Measurements from ENCODE around the gene DLK2. TPM values are rescaled to one million over a fixed set of nuclear protein-coding genes. Genes with fewer than 3 reads are reported as not detected.

Gene DLK2
- total RNA-seq, 2 experiments from 2014 or later: 1.0 to 1.1 TPM

- intact Hi-C loops (cut with micrococcal nuclease): no loop called here
- Mint-ChIP-seq H3K27ac (no peak overlapping the region), H3K4me3 (no peak overlapping the region), H3K9me3 (no peaks in the 10 kb centered on the region), H3K4me1 (ENCODE audit: low read depth) (peaks cover 10% of the 10 kb centered on the region), H3K27me3 (no peaks in the 10 kb centered on the region), H3K36me3 (ENCODE audit: low read depth) (peaks cover 4% of the 10 kb centered on the region)
- DNase-seq (peak; percentile 15), ATAC-seq (peak; percentile 58)
- CTCF ChIA-PET: interaction anchor here (1.9 kb wide), 1 partner anchor 70 kb away, joined by 8 read pairs; no protein-coding TSS in a partner anchor
- POLR2A ChIA-PET: interaction anchor here (0.6 to 1.2 kb wide), 5 partner anchors 8 to 41 kb away, joined by 3 to 4 read pairs (median 3); partner anchors contain the start of genes ABCC10, DLK2 and TJAP1
- no peak for TF ChIP-seq CTCF (IDR thresholded peaks at IDR 0.05)
Measured at GRCh38 chr6:43436577-43437282, 18.6 kb downstream of the DLK2 start.

- H3K4me3 Mint-ChIP-seq: no peak overlapping the region
- TF ChIP-seq CTCF (IDR thresholded peaks at IDR 0.05): no peak
- no peaks in the 10 kb centered on the region for H3K27me3 Mint-ChIP-seq
- no peaks in the 10 kb centered on the region for H3K9me3 Mint-ChIP-seq
- ChIA-PET POLR2A (interaction anchor here (0.6 to 1.2 kb wide), 4 partner anchors 9 to 62 kb away, joined by 3 to 4 read pairs (median 4); partner anchors contain the start of genes ABCC10, DLK2 and TJAP1), CTCF (interaction anchor here (1.9 kb wide), 1 partner anchor 70 kb away, joined by 8 read pairs; no protein-coding TSS in a partner anchor)
- ATAC-seq (no peak), DNase-seq (no peak)
- intact Hi-C loops (cut with micrococcal nuclease): no loop called here
- H3K27ac Mint-ChIP-seq: no peak overlapping the region
- peaks cover 10% of the 10 kb centered on the region for H3K4me1 Mint-ChIP-seq (ENCODE audit: low read depth)
- peaks cover 3% of the 10 kb centered on the region for H3K36me3 Mint-ChIP-seq (ENCODE audit: low read depth)
Measured at GRCh38 chr6:43435682-43436437, 19.5 kb downstream of the DLK2 start.

- POLR2A ChIA-PET: no interaction called here
- Mint-ChIP-seq H3K4me1 (ENCODE audit: low read depth) (peaks cover 14% of the 10 kb centered on the region), H3K27me3 (no peaks in the 10 kb centered on the region), H3K4me3 (no peak overlapping the region), H3K36me3 (ENCODE audit: low read depth) (peaks cover 3% of the 10 kb centered on the region), H3K27ac (peak overlapping the region; percentile 49), H3K9me3 (no peaks in the 10 kb centered on the region)
- no peak for ATAC-seq
- CTCF ChIA-PET: interaction anchor here (1.2 kb wide), 1 partner anchor 12 kb away, joined by 3 read pairs; no protein-coding TSS in a partner anchor
- no peak for DNase-seq
- intact Hi-C loops (cut with micrococcal nuclease): no loop called here
- no peak for TF ChIP-seq CTCF (IDR thresholded peaks at IDR 0.05)
Measured at GRCh38 chr6:43434943-43435342, 20.4 kb downstream of the DLK2 start.

- Mint-ChIP-seq H3K4me1 (ENCODE audit: low read depth) (peaks cover 14% of the 10 kb centered on the region), H3K27ac (no peak overlapping the region), H3K9me3 (no peaks in the 10 kb centered on the region), H3K27me3 (no peaks in the 10 kb centered on the region), H3K36me3 (ENCODE audit: low read depth) (peaks cover 3% of the 10 kb centered on the region), H3K4me3 (no peak overlapping the region)
- intact Hi-C loops (cut with micrococcal nuclease): no loop called here
- DNase-seq (no peak), ATAC-seq (no peak)
- POLR2A ChIA-PET: interaction anchor here (1.1 kb wide), 1 partner anchor 43 kb away, joined by 4 read pairs; the partner anchor contains the start of gene TJAP1
- CTCF ChIA-PET: interaction anchor here (1.2 kb wide), 1 partner anchor 11 kb away, joined by 3 read pairs; no protein-coding TSS in a partner anchor
- TF ChIP-seq CTCF (IDR thresholded peaks at IDR 0.05): no peak
Measured at GRCh38 chr6:43434001-43434840, 21.1 kb downstream of the DLK2 start.

Measured in activated CD8-positive, alpha-beta T cell treated with anti-CD3 and anti-CD28 coated beads for 36 hours (primary cell).